ENCODE data around the gene FAM149B1.

- TF ChIP-seq CTCF (optimal IDR thresholded peaks at IDR 0.05 in 1 of 3, IDR thresholded peaks at IDR 0.05 in 1 of 3, conservative IDR thresholded peaks at IDR 0.05 in 1 of 3; ENCODE audit: extremely low read depth in 1 of 3, insufficient read depth in 2 of 3, low read length in 3 of 3), result no peak
- no peak for TF ChIP-seq EZH2 (IDR thresholded peaks at IDR 0.05; ENCODE audit: low read length)
These were observed 15.9 kb downstream of the FAM149B1 start for GRCh38 chr10:73183667-73184281.

Measured in keratinocyte (primary cell).